ENCODE data around the gene VIPR1. TPM values are rescaled to one million over a fixed set of nuclear protein-coding genes. Genes with fewer than 3 reads are reported as not detected.

VIPR1 gene
- 0.26 and 1.4 TPM in 2 replicates for total RNA-seq

GRCh38 chr3:42502429-42503250 is at the start of gene VIPR1:
Gene VIPR1, plus strand, starts transcription at chr3:42502643. Its CDS starts 93 bp downstream, at chr3:42502736.

GRCh38 chr3:42581709-42582473 is 79.4 kb downstream of the VIPR1 start, which contains the start of gene SEC22C:
Gene SEC22C, minus strand, starts transcription at chr3:42581967. Its CDS starts 12,921 bp downstream, at chr3:42569046.

Other genes starting within 250 kb of the VIPR1 start
- 0.19 TPM in 1 of 2 replicates, not detected in the other for gene CCK, start 236.5 kb upstream of the VIPR1 start, total RNA-seq
- not detected in 2 replicates for gene LYZL4, start 92.0 kb upstream of the VIPR1 start, total RNA-seq
- 61.0 and 62.5 TPM in 2 replicates for gene SEC22C, start 79.3 kb downstream of the VIPR1 start, total RNA-seq
- 16.2 and 16.8 TPM in 2 replicates for gene SS18L2, start 88.2 kb downstream of the VIPR1 start, total RNA-seq
- gene NKTR, start 98.0 kb downstream of the VIPR1 start, total RNA-seq: 44.1 and 59.3 TPM in 2 replicates
- 42.4 and 48.6 TPM in 2 replicates for gene ZBTB47, start 151.1 kb downstream of the VIPR1 start, total RNA-seq
- gene KLHL40, start 182.9 kb downstream of the VIPR1 start, total RNA-seq: not detected in 2 replicates
- not detected in 2 replicates for gene HHATL, start 200.2 kb downstream of the VIPR1 start, total RNA-seq